Progenitor cell of endocrine pancreas (in vitro differentiated cells): ENCODE measurements around the gene SEMA7A. TPM values are rescaled to one million over a fixed set of nuclear protein-coding genes. Genes with fewer than 3 reads are reported as not detected.

Experiments
- DNase-seq: peaks from one replicate; pipeline ENCODE4 v3.0.0; 2021; ENCODE audit warnings: low spot score; ENCODE audit not compliant: unreplicated experiment
- H3K27ac Mint-ChIP-seq: 2 replicates; pipeline ENCODE4 v1.8.0; 2021; ENCODE audit warnings: mild to moderate bottlenecking, moderate library complexity, mixed read lengths
- H3K27me3 Mint-ChIP-seq: 2 replicates; pipeline ENCODE4 v1.8.0; 2021; ENCODE audit warnings: mixed read lengths
- H3K36me3 Mint-ChIP-seq: 2 replicates; pipeline ENCODE4 v1.8.0; 2022; ENCODE audit warnings: mixed read lengths; ENCODE audit not compliant: insufficient read depth
- H3K4me1 Mint-ChIP-seq: 2 replicates; pipeline ENCODE4 v1.8.0; 2021; ENCODE audit warnings: low read depth, mixed read lengths
- H3K4me3 Mint-ChIP-seq: 2 replicates; pipeline ENCODE4 v1.8.0; 2021; ENCODE audit warnings: low read depth, mild to moderate bottlenecking, moderate library complexity, mixed read lengths
- H3K9me3 Mint-ChIP-seq: 2 replicates; pipeline ENCODE4 v1.8.0; 2021; ENCODE audit warnings: low read depth, mixed read lengths
- total RNA-seq: library from RNA; stranded (reverse); gene quantifications from 2 replicates; pipeline ENCODE4 v1.2.1, GENCODE V29; 2021
- TF ChIP-seq, protein P1 (sequence below): fragments of 200-600 bp; sonication (generic); IDR thresholded peaks from one replicate; pipeline ENCODE4 v1.5.0; 2021; ENCODE audit warnings: antibody characterized with exemption, mild to moderate bottlenecking; ENCODE audit not compliant: unreplicated experiment

Gene SEMA7A
- total RNA-seq, 1 donor from 2014 or later = 1.9 TPM

DNA sequence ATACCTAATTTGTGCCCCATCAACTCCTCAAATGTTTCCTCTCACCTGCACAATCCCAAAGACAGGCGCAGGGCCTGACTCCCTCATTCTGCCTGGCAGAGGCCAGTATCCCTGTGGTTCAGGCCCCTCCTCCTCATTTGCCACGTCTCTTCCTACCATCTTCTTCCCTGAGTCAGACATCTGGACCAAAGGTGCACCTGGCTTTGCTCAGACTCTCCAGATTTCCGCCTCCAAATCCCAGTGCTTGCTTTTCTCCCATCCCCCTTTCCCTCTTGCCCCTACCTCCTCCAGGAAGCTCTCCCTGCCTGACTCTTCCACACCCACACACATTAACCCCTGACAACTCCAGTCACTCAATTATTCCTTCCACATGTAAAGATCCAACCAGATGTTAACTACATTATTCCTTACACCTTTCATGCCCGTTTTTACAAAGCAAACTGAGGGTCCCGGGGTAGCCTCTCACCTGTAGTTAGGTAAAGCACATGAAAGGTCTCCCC, 19.6 kb downstream of the SEMA7A start:
- Mint-ChIP-seq H3K36me3 (no peaks in the 10 kb centered on the region), H3K4me3 (no peak overlapping the region), H3K9me3 (no peaks in the 10 kb centered on the region), H3K27me3 (no peaks in the 10 kb centered on the region), H3K27ac (no peak overlapping the region), H3K4me1 (peaks cover 3% of the 10 kb centered on the region)
- no peak for DNase-seq
- TF ChIP-seq, protein P1, sequence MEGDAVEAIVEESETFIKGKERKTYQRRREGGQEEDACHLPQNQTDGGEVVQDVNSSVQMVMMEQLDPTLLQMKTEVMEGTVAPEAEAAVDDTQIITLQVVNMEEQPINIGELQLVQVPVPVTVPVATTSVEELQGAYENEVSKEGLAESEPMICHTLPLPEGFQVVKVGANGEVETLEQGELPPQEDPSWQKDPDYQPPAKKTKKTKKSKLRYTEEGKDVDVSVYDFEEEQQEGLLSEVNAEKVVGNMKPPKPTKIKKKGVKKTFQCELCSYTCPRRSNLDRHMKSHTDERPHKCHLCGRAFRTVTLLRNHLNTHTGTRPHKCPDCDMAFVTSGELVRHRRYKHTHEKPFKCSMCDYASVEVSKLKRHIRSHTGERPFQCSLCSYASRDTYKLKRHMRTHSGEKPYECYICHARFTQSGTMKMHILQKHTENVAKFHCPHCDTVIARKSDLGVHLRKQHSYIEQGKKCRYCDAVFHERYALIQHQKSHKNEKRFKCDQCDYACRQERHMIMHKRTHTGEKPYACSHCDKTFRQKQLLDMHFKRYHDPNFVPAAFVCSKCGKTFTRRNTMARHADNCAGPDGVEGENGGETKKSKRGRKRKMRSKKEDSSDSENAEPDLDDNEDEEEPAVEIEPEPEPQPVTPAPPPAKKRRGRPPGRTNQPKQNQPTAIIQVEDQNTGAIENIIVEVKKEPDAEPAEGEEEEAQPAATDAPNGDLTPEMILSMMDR = no peak

DNA sequence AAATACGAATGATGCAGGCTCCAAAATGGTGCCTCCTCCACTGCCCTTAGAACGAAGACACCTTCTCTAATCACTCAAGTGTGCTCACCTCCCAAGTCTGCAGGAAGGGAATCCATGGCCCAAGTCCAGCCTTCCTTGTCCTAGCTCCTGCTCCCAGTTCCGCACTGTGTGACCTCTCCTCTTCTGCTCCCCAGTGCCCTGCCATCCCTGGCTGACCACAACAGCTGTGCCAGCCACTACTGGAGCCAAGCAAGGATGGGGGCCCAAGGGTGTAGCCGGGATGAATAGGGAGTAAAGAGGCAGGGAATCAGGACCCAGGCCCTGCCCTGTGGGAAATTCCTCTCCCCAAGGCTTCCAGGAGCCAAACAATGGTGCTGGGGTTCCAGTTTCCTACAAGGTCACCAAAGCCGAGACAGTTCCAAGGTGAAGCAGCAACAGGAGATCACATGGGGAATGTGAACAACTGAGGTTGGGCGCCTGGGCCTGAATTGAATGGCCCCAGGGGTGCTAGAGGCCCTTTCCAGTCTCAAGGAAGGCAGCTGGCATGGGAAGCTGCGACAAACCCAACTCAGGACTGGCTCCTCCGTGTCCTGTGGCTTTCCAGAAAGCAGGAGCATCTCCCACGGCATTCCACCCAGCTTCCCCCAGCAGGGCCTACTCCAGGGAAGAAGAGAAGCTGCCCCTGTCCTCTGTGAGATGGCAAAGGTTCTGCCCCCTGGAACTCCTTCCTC, 20.2 kb downstream of the SEMA7A start:
- TF ChIP-seq, protein P1 = no peak

DNA sequence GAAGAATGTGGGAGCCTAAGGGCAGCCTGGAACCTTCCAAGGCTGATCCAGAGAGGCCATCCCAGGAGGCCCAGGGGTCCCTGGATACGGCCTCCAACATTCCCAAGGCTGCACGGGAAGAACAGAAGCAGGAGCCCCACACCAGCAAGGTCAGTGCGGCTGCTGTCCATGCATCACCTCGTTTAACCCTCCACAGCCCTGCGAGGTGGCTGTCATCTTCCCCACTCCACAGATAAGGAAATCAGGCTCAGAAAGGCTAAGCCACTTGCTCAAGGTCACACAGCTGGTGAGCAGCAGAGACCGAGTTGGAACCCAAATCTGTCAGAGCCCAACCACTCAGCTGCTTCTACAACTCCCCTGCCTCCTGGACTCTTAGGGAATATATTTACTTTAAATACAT, 21.6 kb downstream of the SEMA7A start:
- H3K9me3 Mint-ChIP-seq = no peaks in the 10 kb centered on the region
- H3K36me3 Mint-ChIP-seq = no peaks in the 10 kb centered on the region
- no peak overlapping the region for H3K27ac Mint-ChIP-seq
- no peak overlapping the region for H3K4me3 Mint-ChIP-seq
- TF ChIP-seq, protein P1 = no peak
- no peak for DNase-seq
- H3K27me3 Mint-ChIP-seq = peaks cover 7% of the 10 kb centered on the region
- no peaks in the 10 kb centered on the region for H3K4me1 Mint-ChIP-seq

More for the DNA sequence above, 20.2 kb downstream of the SEMA7A start:
- H3K9me3 Mint-ChIP-seq = no peaks in the 10 kb centered on the region
- H3K27me3 Mint-ChIP-seq = peaks cover 2% of the 10 kb centered on the region
- no peak overlapping the region for H3K4me3 Mint-ChIP-seq
- no peak overlapping the region for H3K27ac Mint-ChIP-seq
- DNase-seq = no peak
- H3K4me1 Mint-ChIP-seq = no peaks in the 10 kb centered on the region
- H3K36me3 Mint-ChIP-seq = no peaks in the 10 kb centered on the region

DNA sequence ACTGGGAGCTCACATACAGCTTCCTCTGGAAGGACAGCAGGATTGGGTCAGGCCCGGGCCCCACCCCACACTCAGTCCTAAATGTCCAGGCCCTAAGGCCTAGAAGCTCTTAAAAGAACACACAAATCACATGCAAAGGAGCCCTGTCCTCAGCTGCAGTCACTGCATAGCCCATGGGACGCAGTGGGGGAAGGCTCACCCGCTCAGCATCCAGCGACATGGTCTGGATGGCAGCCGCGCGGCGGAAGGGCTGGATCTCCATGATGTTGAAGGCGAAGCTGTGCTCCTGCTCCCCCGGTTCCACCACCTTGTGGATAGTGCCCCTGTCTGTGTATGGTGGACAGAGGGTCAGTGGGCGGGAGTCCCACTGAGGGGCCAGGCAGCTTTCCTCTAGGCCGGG, 22.1 kb downstream of the SEMA7A start:
- Mint-ChIP-seq H3K27me3 (peaks cover 11% of the 10 kb centered on the region), H3K27ac (no peak overlapping the region), H3K9me3 (no peaks in the 10 kb centered on the region), H3K4me1 (no peaks in the 10 kb centered on the region), H3K4me3 (no peak overlapping the region), H3K36me3 (no peaks in the 10 kb centered on the region)
- no peak for DNase-seq
- TF ChIP-seq, protein P1 = no peak

DNA sequence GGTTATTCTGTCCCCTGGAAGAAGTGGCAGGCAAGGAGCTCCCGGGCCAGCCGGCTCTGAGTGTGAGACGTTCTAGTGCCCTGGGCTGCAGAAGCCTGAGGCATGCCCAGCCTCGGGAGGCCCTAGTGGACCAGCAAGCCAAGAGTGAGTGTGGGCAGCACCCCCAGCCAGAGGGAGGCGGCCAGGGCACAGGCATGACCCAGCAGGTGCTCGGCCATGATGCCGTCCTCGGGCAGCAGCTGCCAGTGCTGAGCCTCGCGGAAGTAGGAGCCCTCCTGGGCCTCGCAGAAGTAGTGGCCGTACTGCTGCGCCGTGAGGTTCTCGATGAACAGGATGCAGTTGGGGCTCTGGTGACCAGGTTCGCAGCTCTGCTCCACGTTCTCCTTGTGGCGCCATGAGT, 23.3 kb downstream of the SEMA7A start:
- Mint-ChIP-seq H3K27me3 (peaks cover 22% of the 10 kb centered on the region), H3K36me3 (no peaks in the 10 kb centered on the region), H3K4me3 (no peak overlapping the region), H3K9me3 (no peaks in the 10 kb centered on the region), H3K27ac (no peak overlapping the region), H3K4me1 (no peaks in the 10 kb centered on the region)
- DNase-seq = no peak
- TF ChIP-seq, protein P1 = no peak
